ENCODE measurements around the gene IL1RN. TPM values are rescaled to one million over a fixed set of nuclear protein-coding genes. Genes with fewer than 3 reads are reported as not detected.

Gene IL1RN
- total RNA-seq, 1 donor, result not detected

- no peak for TF ChIP-seq CTCF (IDR thresholded peaks at IDR 0.05; ENCODE audit: extremely low read depth, low read depth, low read length)
- no peak overlapping the region for H2AFZ ChIP-seq (ENCODE audit: low read length)
These were observed 54.1 kb downstream of the IL1RN start for GRCh38 chr2:113181258-113182051.

GRCh38 chr2:113182471-113183260, 55.3 kb downstream of the IL1RN start:
- H3K36me3 ChIP-seq (ENCODE audit: insufficient read depth, low read length), result no peaks in the 10 kb centered on the region
- no peak for TF ChIP-seq CTCF (IDR thresholded peaks at IDR 0.05; ENCODE audit: extremely low read depth, low read depth, low read length)
- H3K4me3 ChIP-seq (ENCODE audit: insufficient read depth, low read length), result no peak overlapping the region
- H2AFZ ChIP-seq (ENCODE audit: low read length), result no peak overlapping the region
- no peak overlapping the region for H3K27ac ChIP-seq (ENCODE audit: low read depth, low read length)
- H3K9me3 ChIP-seq (ENCODE audit: low read depth, low read length), result no peaks in the 10 kb centered on the region
- no peaks in the 10 kb centered on the region for H3K79me2 ChIP-seq (ENCODE audit: insufficient read depth, low read length)
- no peak for DNase-seq (ENCODE audit: insufficient read length, low spot score, missing footprints)
- H3K4me2 ChIP-seq (ENCODE audit: insufficient read depth, low read length), result no peak overlapping the region
- H3K4me1 ChIP-seq (ENCODE audit: insufficient read depth, low read length), result no peaks in the 10 kb centered on the region
- no peaks in the 10 kb centered on the region for H4K20me1 ChIP-seq (ENCODE audit: insufficient read depth, low read length)
- no peaks in the 10 kb centered on the region for H3K27me3 ChIP-seq (ENCODE audit: insufficient read depth, low read length)

More at GRCh38 chr2:113181258-113182051, 54.1 kb downstream of the IL1RN start:
- Histone ChIP-seq H3K27me3 (ENCODE audit: insufficient read depth, low read length) (no peaks in the 10 kb centered on the region), H3K79me2 (ENCODE audit: insufficient read depth, low read length) (no peaks in the 10 kb centered on the region), H3K27ac (ENCODE audit: low read depth, low read length) (no peak overlapping the region), H3K9me3 (ENCODE audit: low read depth, low read length) (no peaks in the 10 kb centered on the region), H3K4me3 (ENCODE audit: insufficient read depth, low read length) (no peak overlapping the region), H3K36me3 (ENCODE audit: insufficient read depth, low read length) (no peaks in the 10 kb centered on the region), H3K4me1 (ENCODE audit: insufficient read depth, low read length) (no peaks in the 10 kb centered on the region), H3K4me2 (ENCODE audit: insufficient read depth, low read length) (no peak overlapping the region), H4K20me1 (ENCODE audit: insufficient read depth, low read length) (no peaks in the 10 kb centered on the region)
- DNase-seq (ENCODE audit: insufficient read length, low spot score, missing footprints), result no peak

DNA sequence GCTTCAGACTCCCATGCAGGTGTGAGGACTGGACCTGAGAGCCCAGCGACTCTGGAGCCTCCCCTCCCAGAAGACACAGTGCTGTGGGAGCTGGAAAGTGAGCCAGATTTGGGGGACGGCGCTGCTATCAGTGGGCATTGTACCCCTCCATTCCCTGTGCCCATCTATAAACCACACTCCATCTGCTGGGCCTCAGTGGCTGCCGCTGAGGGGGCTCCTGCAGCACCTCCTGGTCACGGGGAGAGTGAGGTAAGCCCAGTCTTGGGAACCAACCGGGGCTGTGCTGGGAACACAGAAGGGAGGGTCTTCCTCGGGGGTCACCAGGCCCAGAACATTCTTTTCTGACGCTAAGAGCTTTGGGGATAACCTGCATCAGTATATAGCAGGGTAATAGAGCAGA, 55.9 kb downstream of the IL1RN start:
- no peak for DNase-seq (ENCODE audit: insufficient read length, low spot score, missing footprints)
- no peak for TF ChIP-seq CTCF (IDR thresholded peaks at IDR 0.05; ENCODE audit: extremely low read depth, low read depth, low read length)
- Histone ChIP-seq H3K4me3 (ENCODE audit: insufficient read depth, low read length) (no peak overlapping the region), H2AFZ (ENCODE audit: low read length) (no peak overlapping the region), H3K27me3 (ENCODE audit: insufficient read depth, low read length) (no peaks in the 10 kb centered on the region), H4K20me1 (ENCODE audit: insufficient read depth, low read length) (no peaks in the 10 kb centered on the region), H3K27ac (ENCODE audit: low read depth, low read length) (no peak overlapping the region), H3K4me2 (ENCODE audit: insufficient read depth, low read length) (no peak overlapping the region), H3K79me2 (ENCODE audit: insufficient read depth, low read length) (no peaks in the 10 kb centered on the region), H3K4me1 (ENCODE audit: insufficient read depth, low read length) (no peaks in the 10 kb centered on the region), H3K9me3 (ENCODE audit: low read depth, low read length) (no peaks in the 10 kb centered on the region), H3K36me3 (ENCODE audit: insufficient read depth, low read length) (no peaks in the 10 kb centered on the region)

Small RNA genes lying within 50 kb of the gene (small RNA-seq; reads per million reads assigned to genes)
- gene RNU6-1180P, result not detected

Other genes starting within 250 kb of the IL1RN start
- not detected in 2 replicates for gene IL37, start 216.4 kb upstream of the IL1RN start, total RNA-seq
- gene IL36G, start 149.6 kb upstream of the IL1RN start, total RNA-seq, result not detected in 2 replicates
- not detected in 2 replicates for gene IL36A, start 122.1 kb upstream of the IL1RN start, total RNA-seq
- not detected in 2 replicates for gene IL36B, start 74.7 kb upstream of the IL1RN start, total RNA-seq
- not detected in 2 replicates for gene IL36RN, start 68.4 kb upstream of the IL1RN start, total RNA-seq
- not detected in 2 replicates for gene IL1F10, start 59.6 kb upstream of the IL1RN start, total RNA-seq
- 1.2 and 1.8 TPM in 2 replicates for gene PSD4, start 46.4 kb downstream of the IL1RN start, total RNA-seq
- gene PAX8, start 151.3 kb downstream of the IL1RN start, total RNA-seq, result 1.8 and 2.9 TPM in 2 replicates